ENCODE results near the gene MAP3K21. TPM values are rescaled to one million over a fixed set of nuclear protein-coding genes. Genes with fewer than 3 reads are reported as not detected.

The MAP3K21 gene
- total RNA-seq, 1 experiment from 2014 or later, result 24.2 TPM

- CTCF ChIA-PET, result interaction anchor here (0.6 to 2.2 kb wide), 7 partner anchors 8 to 997 kb away, joined by 3 to 13 read pairs (median 4); no protein-coding TSS in a partner anchor
- Mint-ChIP-seq H3K36me3 (ENCODE audit: insufficient read depth, unreplicated experiment) (no peaks in the 10 kb centered on the region), H3K9me3 (ENCODE audit: unreplicated experiment) (no peaks in the 10 kb centered on the region), H3K27me3 (ENCODE audit: insufficient read depth, unreplicated experiment) (no peaks in the 10 kb centered on the region), H3K27ac (ENCODE audit: low read depth, unreplicated experiment) (no peak overlapping the region), H3K4me1 (ENCODE audit: insufficient read depth, unreplicated experiment) (peaks cover 12% of the 10 kb centered on the region), H3K4me3 (ENCODE audit: unreplicated experiment) (no peak overlapping the region)
- TF ChIP-seq CTCF (IDR thresholded peaks at IDR 0.05; ENCODE audit: unreplicated experiment), result no peak
- intact Hi-C loops (cut with micrococcal nuclease), result no loop called here
- BruUV-seq (replicated peaks), result no TSS peak
- POLR2A ChIA-PET, result interaction anchor here (0.7 to 8.6 kb wide), 2 partner anchors 10 to 43 kb away, joined by 3 to 82 read pairs; partner anchors contain the start of gene MAP3K21
- DNase-seq (ENCODE audit: unreplicated experiment), result no peak
Observed at GRCh38 chr1:233340031-233340555, 12.6 kb downstream of the MAP3K21 start.

GRCh38 chr1:233340966-233341516 is 13.5 kb downstream of the MAP3K21 start:
- CTCF ChIA-PET, result interaction anchor here (0.6 to 2.2 kb wide), 4 partner anchors 22 to 203 kb away, joined by 3 to 13 read pairs (median 7); no protein-coding TSS in a partner anchor
- intact Hi-C loops (cut with micrococcal nuclease), result no loop called here
- peaks cover 12% of the 10 kb centered on the region for H3K4me1 Mint-ChIP-seq (ENCODE audit: insufficient read depth, unreplicated experiment)

GRCh38 chr1:233342086-233342485 is 14.6 kb downstream of the MAP3K21 start:
- no peak for TF ChIP-seq CTCF (IDR thresholded peaks at IDR 0.05; ENCODE audit: unreplicated experiment)
- ChIA-PET POLR2A (interaction anchor here (0.7 to 8.6 kb wide), 5 partner anchors 8 to 1031 kb away, joined by 3 to 82 read pairs (median 7); partner anchors contain the start of genes COA6 and MAP3K21), CTCF (interaction anchor here (0.9 to 1.7 kb wide), 3 partner anchors 9 to 37 kb away, joined by 3 to 7 read pairs (median 6); no protein-coding TSS in a partner anchor)
- Mint-ChIP-seq H3K9me3 (ENCODE audit: unreplicated experiment) (no peaks in the 10 kb centered on the region), H3K4me1 (ENCODE audit: insufficient read depth, unreplicated experiment) (peaks cover 6% of the 10 kb centered on the region), H3K4me3 (ENCODE audit: unreplicated experiment) (no peak overlapping the region), H3K27ac (ENCODE audit: low read depth, unreplicated experiment) (no peak overlapping the region), H3K27me3 (ENCODE audit: insufficient read depth, unreplicated experiment) (no peaks in the 10 kb centered on the region), H3K36me3 (ENCODE audit: insufficient read depth, unreplicated experiment) (peaks cover 12% of the 10 kb centered on the region)
- DNase-seq (ENCODE audit: unreplicated experiment), result no peak
- no TSS peak for BruUV-seq (replicated peaks)
- intact Hi-C loops (cut with micrococcal nuclease), result no loop called here

More at GRCh38 chr1:233340966-233341516, 13.5 kb downstream of the MAP3K21 start:
- Mint-ChIP-seq H3K9me3 (ENCODE audit: unreplicated experiment) (no peaks in the 10 kb centered on the region), H3K36me3 (ENCODE audit: insufficient read depth, unreplicated experiment) (peaks cover 1% of the 10 kb centered on the region), H3K27me3 (ENCODE audit: insufficient read depth, unreplicated experiment) (no peaks in the 10 kb centered on the region), H3K27ac (ENCODE audit: low read depth, unreplicated experiment) (no peak overlapping the region), H3K4me3 (ENCODE audit: unreplicated experiment) (no peak overlapping the region)
- no TSS peak for BruUV-seq (replicated peaks)
- peak; percentile 50 for DNase-seq (ENCODE audit: unreplicated experiment)
- POLR2A ChIA-PET, result interaction anchor here (2.5 to 8.6 kb wide), 2 partner anchors 11 to 1032 kb away, joined by 7 to 82 read pairs; partner anchors contain the start of genes COA6 and MAP3K21
- no peak for TF ChIP-seq CTCF (IDR thresholded peaks at IDR 0.05; ENCODE audit: unreplicated experiment)

- Mint-ChIP-seq H3K27me3 (ENCODE audit: insufficient read depth, unreplicated experiment) (no peaks in the 10 kb centered on the region), H3K4me3 (ENCODE audit: unreplicated experiment) (no peak overlapping the region), H3K27ac (ENCODE audit: low read depth, unreplicated experiment) (no peak overlapping the region), H3K4me1 (ENCODE audit: insufficient read depth, unreplicated experiment) (peaks cover 6% of the 10 kb centered on the region), H3K9me3 (ENCODE audit: unreplicated experiment) (no peaks in the 10 kb centered on the region), H3K36me3 (ENCODE audit: insufficient read depth, unreplicated experiment) (peaks cover 16% of the 10 kb centered on the region)
- no TSS peak for BruUV-seq (replicated peaks)
- no peak for TF ChIP-seq CTCF (IDR thresholded peaks at IDR 0.05; ENCODE audit: unreplicated experiment)
- ChIA-PET CTCF (interaction anchor here (0.6 to 1.2 kb wide), 5 partner anchors 8 to 98 kb away, joined by 3 to 4 read pairs (median 4); partner anchors contain the start of gene MAP3K21), POLR2A (interaction anchor here (1.2 to 8.6 kb wide), 4 partner anchors 8 to 18 kb away, joined by 3 to 82 read pairs (median 7); partner anchors contain the start of gene MAP3K21)
- DNase-seq (ENCODE audit: unreplicated experiment), result no peak
- intact Hi-C loops (cut with micrococcal nuclease), result no loop called here
Observed at GRCh38 chr1:233343262-233343661, 15.7 kb downstream of the MAP3K21 start.

All from MCF 10A (cell line).